ENCODE data around the gene DDX10. TPM values are rescaled to one million over a fixed set of nuclear protein-coding genes. Genes with fewer than 3 reads are reported as not detected.

The DDX10 gene
- total RNA-seq, 2 experiments from 2014 or later, result 36.6 to 43.0 TPM

- CTCF ChIA-PET, result interaction anchor here (1.2 kb wide), 1 partner anchor 34 kb away, joined by 3 read pairs; no protein-coding TSS in a partner anchor
- H3K27ac Mint-ChIP-seq, result no peak overlapping the region
- no peaks in the 10 kb centered on the region for H3K9me3 Mint-ChIP-seq
- H3K4me3 Mint-ChIP-seq, result no peak overlapping the region
- H3K36me3 Mint-ChIP-seq (ENCODE audit: low read depth), result peaks cover 10% of the 10 kb centered on the region
- H3K4me1 Mint-ChIP-seq (ENCODE audit: low read depth), result peaks cover 55% of the 10 kb centered on the region
- DNase-seq, result no peak
- intact Hi-C loops (cut with micrococcal nuclease), result no loop called here
- no peaks in the 10 kb centered on the region for H3K27me3 Mint-ChIP-seq (ENCODE audit: low read depth)
Observed at GRCh38 chr11:108787105-108787504, 122.2 kb downstream of the DDX10 start.

GRCh38 chr11:108788565-108789199 lies 123.8 kb downstream of the DDX10 start:
- intact Hi-C loops (cut with micrococcal nuclease), result no loop called here
- H3K36me3 Mint-ChIP-seq (ENCODE audit: low read depth), result peaks cover 5% of the 10 kb centered on the region
- no peak overlapping the region for H3K27ac Mint-ChIP-seq
- CTCF ChIA-PET, result interaction anchor here (1.0 kb wide), 1 partner anchor 55 kb away, joined by 3 read pairs; no protein-coding TSS in a partner anchor
- H3K4me1 Mint-ChIP-seq (ENCODE audit: low read depth), result peaks cover 51% of the 10 kb centered on the region
- H3K27me3 Mint-ChIP-seq (ENCODE audit: low read depth), result no peaks in the 10 kb centered on the region
- no peaks in the 10 kb centered on the region for H3K9me3 Mint-ChIP-seq
- DNase-seq, result no peak
- no peak overlapping the region for H3K4me3 Mint-ChIP-seq

- Mint-ChIP-seq H3K4me1 (ENCODE audit: low read depth) (peaks cover 35% of the 10 kb centered on the region), H3K4me3 (no peak overlapping the region), H3K9me3 (no peaks in the 10 kb centered on the region), H3K27ac (no peak overlapping the region), H3K27me3 (ENCODE audit: low read depth) (no peaks in the 10 kb centered on the region), H3K36me3 (ENCODE audit: low read depth) (peaks cover 1% of the 10 kb centered on the region)
- CTCF ChIA-PET, result no interaction called here
- DNase-seq, result no peak
- intact Hi-C loops (cut with micrococcal nuclease), result no loop called here
Observed at GRCh38 chr11:108790501-108791299, 125.8 kb downstream of the DDX10 start.

- no peak for DNase-seq
- Mint-ChIP-seq H3K27ac (no peak overlapping the region), H3K9me3 (no peaks in the 10 kb centered on the region), H3K36me3 (ENCODE audit: low read depth) (peaks cover 4% of the 10 kb centered on the region), H3K4me1 (ENCODE audit: low read depth) (peaks cover 27% of the 10 kb centered on the region), H3K4me3 (no peak overlapping the region), H3K27me3 (ENCODE audit: low read depth) (no peaks in the 10 kb centered on the region)
- CTCF ChIA-PET, result no interaction called here
- intact Hi-C loops (cut with micrococcal nuclease), result no loop called here
Observed at GRCh38 chr11:108793138-108793537, 128.3 kb downstream of the DDX10 start.

GRCh38 chr11:108793611-108794010 lies 128.7 kb downstream of the DDX10 start:
- no peak for DNase-seq
- no peaks in the 10 kb centered on the region for H3K9me3 Mint-ChIP-seq
- no peak overlapping the region for H3K4me3 Mint-ChIP-seq
- intact Hi-C loops (cut with micrococcal nuclease), result no loop called here
- H3K27me3 Mint-ChIP-seq (ENCODE audit: low read depth), result no peaks in the 10 kb centered on the region
- no peak overlapping the region for H3K27ac Mint-ChIP-seq
- peaks cover 4% of the 10 kb centered on the region for H3K36me3 Mint-ChIP-seq (ENCODE audit: low read depth)
- CTCF ChIA-PET, result no interaction called here
- peaks cover 26% of the 10 kb centered on the region for H3K4me1 Mint-ChIP-seq (ENCODE audit: low read depth)

GRCh38 chr11:108796551-108796950 lies 131.7 kb downstream of the DDX10 start:
- peaks cover 1% of the 10 kb centered on the region for H3K4me1 Mint-ChIP-seq (ENCODE audit: low read depth)
- no peaks in the 10 kb centered on the region for H3K9me3 Mint-ChIP-seq
- peaks cover 6% of the 10 kb centered on the region for H3K36me3 Mint-ChIP-seq (ENCODE audit: low read depth)
- intact Hi-C loops (cut with micrococcal nuclease), result no loop called here
- CTCF ChIA-PET, result no interaction called here
- DNase-seq, result no peak
- no peak overlapping the region for H3K27ac Mint-ChIP-seq
- no peak overlapping the region for H3K4me3 Mint-ChIP-seq
- H3K27me3 Mint-ChIP-seq (ENCODE audit: low read depth), result no peaks in the 10 kb centered on the region

GRCh38 chr11:108797578-108798100 lies 132.8 kb downstream of the DDX10 start:
- CTCF ChIA-PET, result no interaction called here
- H3K36me3 Mint-ChIP-seq (ENCODE audit: low read depth), result peaks cover 6% of the 10 kb centered on the region
- intact Hi-C loops (cut with micrococcal nuclease), result no loop called here
- H3K27ac Mint-ChIP-seq, result no peak overlapping the region
- H3K27me3 Mint-ChIP-seq (ENCODE audit: low read depth), result no peaks in the 10 kb centered on the region
- no peaks in the 10 kb centered on the region for H3K9me3 Mint-ChIP-seq
- no peaks in the 10 kb centered on the region for H3K4me1 Mint-ChIP-seq (ENCODE audit: low read depth)
- DNase-seq, result no peak
- H3K4me3 Mint-ChIP-seq, result no peak overlapping the region

- CTCF ChIA-PET, result no interaction called here
- no peak overlapping the region for H3K27ac Mint-ChIP-seq
- H3K36me3 Mint-ChIP-seq (ENCODE audit: low read depth), result peaks cover 5% of the 10 kb centered on the region
- H3K4me1 Mint-ChIP-seq (ENCODE audit: low read depth), result no peaks in the 10 kb centered on the region
- DNase-seq, result no peak
- H3K9me3 Mint-ChIP-seq, result no peaks in the 10 kb centered on the region
- intact Hi-C loops (cut with micrococcal nuclease), result no loop called here
- no peaks in the 10 kb centered on the region for H3K27me3 Mint-ChIP-seq (ENCODE audit: low read depth)
- no peak overlapping the region for H3K4me3 Mint-ChIP-seq
Observed at GRCh38 chr11:108802492-108802891, 137.6 kb downstream of the DDX10 start.

GRCh38 chr11:108803776-108804175 lies 138.9 kb downstream of the DDX10 start:
- Mint-ChIP-seq H3K27ac (no peak overlapping the region), H3K9me3 (no peaks in the 10 kb centered on the region), H3K36me3 (ENCODE audit: low read depth) (peaks cover 8% of the 10 kb centered on the region), H3K4me3 (no peak overlapping the region), H3K27me3 (ENCODE audit: low read depth) (no peaks in the 10 kb centered on the region), H3K4me1 (ENCODE audit: low read depth) (no peaks in the 10 kb centered on the region)
- CTCF ChIA-PET, result no interaction called here
- no peak for DNase-seq
- intact Hi-C loops (cut with micrococcal nuclease), result no loop called here

- CTCF ChIA-PET, result interaction anchor here (0.6 kb wide), 1 partner anchor 1822 kb away, joined by 4 read pairs; no protein-coding TSS in a partner anchor
- Mint-ChIP-seq H3K9me3 (no peaks in the 10 kb centered on the region), H3K27ac (no peak overlapping the region), H3K36me3 (ENCODE audit: low read depth) (peaks cover 12% of the 10 kb centered on the region), H3K4me3 (no peak overlapping the region), H3K4me1 (ENCODE audit: low read depth) (peaks cover 4% of the 10 kb centered on the region), H3K27me3 (ENCODE audit: low read depth) (no peaks in the 10 kb centered on the region)
- no peak for DNase-seq
- intact Hi-C loops (cut with micrococcal nuclease), result no loop called here
Observed at GRCh38 chr11:108804511-108804910, 139.6 kb downstream of the DDX10 start.

GRCh38 chr11:108805030-108805429 lies 140.2 kb downstream of the DDX10 start:
- peaks cover 13% of the 10 kb centered on the region for H3K36me3 Mint-ChIP-seq (ENCODE audit: low read depth)
- peaks cover 4% of the 10 kb centered on the region for H3K4me1 Mint-ChIP-seq (ENCODE audit: low read depth)
- intact Hi-C loops (cut with micrococcal nuclease), result no loop called here
- H3K27me3 Mint-ChIP-seq (ENCODE audit: low read depth), result no peaks in the 10 kb centered on the region
- no peak overlapping the region for H3K4me3 Mint-ChIP-seq
- no peak overlapping the region for H3K27ac Mint-ChIP-seq
- CTCF ChIA-PET, result interaction anchor here (0.6 kb wide), 1 partner anchor 1822 kb away, joined by 4 read pairs; no protein-coding TSS in a partner anchor
- DNase-seq, result no peak
- no peaks in the 10 kb centered on the region for H3K9me3 Mint-ChIP-seq

GRCh38 chr11:108807262-108807661 lies 142.4 kb downstream of the DDX10 start:
- no peaks in the 10 kb centered on the region for H3K9me3 Mint-ChIP-seq
- DNase-seq, result no peak
- CTCF ChIA-PET, result no interaction called here
- H3K27ac Mint-ChIP-seq, result no peak overlapping the region
- H3K27me3 Mint-ChIP-seq (ENCODE audit: low read depth), result no peaks in the 10 kb centered on the region
- intact Hi-C loops (cut with micrococcal nuclease), result loop anchor here (1.0 kb wide), 1 partner anchor 12 kb away; no protein-coding TSS in a partner anchor
- H3K4me1 Mint-ChIP-seq (ENCODE audit: low read depth), result peaks cover 4% of the 10 kb centered on the region
- H3K4me3 Mint-ChIP-seq, result no peak overlapping the region
- peaks cover 13% of the 10 kb centered on the region for H3K36me3 Mint-ChIP-seq (ENCODE audit: low read depth)
